ENCODE results near the gene PDE1A. TPM values are rescaled to one million over a fixed set of nuclear protein-coding genes. Genes with fewer than 3 reads are reported as not detected.

Gene PDE1A
- total and polyA plus RNA-seq, 4 donors: 0.64 to 5.2 (median 1.7) TPM

DNA sequence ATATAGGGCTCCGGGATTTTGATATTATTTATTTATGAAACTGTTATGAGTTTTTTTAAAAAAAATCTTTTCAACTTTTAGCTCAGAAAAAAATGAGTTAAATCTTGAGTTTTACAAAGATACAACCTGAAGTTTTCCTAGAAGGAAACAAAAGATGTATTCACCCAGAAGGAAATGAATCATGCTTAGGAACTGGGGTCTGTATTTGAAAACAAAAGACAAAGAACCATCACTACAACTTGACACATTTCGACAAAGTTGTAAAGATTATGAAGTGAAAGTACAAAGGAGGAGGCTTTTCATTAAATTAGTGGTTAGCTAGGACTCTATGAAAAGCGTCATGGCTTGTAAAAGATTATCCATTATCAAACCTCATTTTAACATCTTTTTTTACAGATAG, 143.3 kb downstream of the PDE1A start:
- no peaks in the 10 kb centered on the region for H3K9me3 ChIP-seq (ENCODE audit: control insufficient read depth in 4 of 4, low read length in 3 of 4)
- no peaks in the 10 kb centered on the region for H3K4me1 ChIP-seq (ENCODE audit: control insufficient read depth in 4 of 4, insufficient read depth in 4 of 4, low read length in 3 of 4)
- H3K36me3 ChIP-seq (ENCODE audit: control insufficient read depth in 4 of 4, insufficient read depth in 3 of 4, low read depth in 1 of 4, low read length in 3 of 4): no peaks in the 10 kb centered on the region
- H3K27me3 ChIP-seq (ENCODE audit: control insufficient read depth in 4 of 4, insufficient read depth in 4 of 4, low read length in 3 of 4): no peaks in the 10 kb centered on the region
- H3K4me3 ChIP-seq (ENCODE audit: low read depth in 1 of 3, low read length in 3 of 3): no peak overlapping the region
- no peak overlapping the region for H3K27ac ChIP-seq (ENCODE audit: low read depth in 1 of 2, low read length in 2 of 2)
- TF ChIP-seq JUND (IDR thresholded peaks at IDR 0.05): no peak
- no peak for TF ChIP-seq SP1 (IDR thresholded peaks at IDR 0.05)
- TF ChIP-seq YY1 (IDR thresholded peaks at IDR 0.05): no peak
- no peak for TF ChIP-seq GABPA (IDR thresholded peaks at IDR 0.05 in 1 of 2, conservative IDR thresholded peaks at IDR 0.05 in 1 of 2)
- TF ChIP-seq, protein P1, sequence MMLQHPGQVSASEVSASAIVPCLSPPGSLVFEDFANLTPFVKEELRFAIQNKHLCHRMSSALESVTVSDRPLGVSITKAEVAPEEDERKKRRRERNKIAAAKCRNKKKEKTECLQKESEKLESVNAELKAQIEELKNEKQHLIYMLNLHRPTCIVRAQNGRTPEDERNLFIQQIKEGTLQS (IDR thresholded peaks at IDR 0.05): no peak
- no peak for TF ChIP-seq RXRA (IDR thresholded peaks at IDR 0.05)
- TF ChIP-seq EGR1 (IDR thresholded peaks at IDR 0.05; ENCODE audit: low read depth in 2 of 2): no peak
- TF ChIP-seq HNF4G (IDR thresholded peaks at IDR 0.05): no peak
- no peak for TF ChIP-seq FOXA1 (IDR thresholded peaks at IDR 0.05)
- TF ChIP-seq, protein P2, sequence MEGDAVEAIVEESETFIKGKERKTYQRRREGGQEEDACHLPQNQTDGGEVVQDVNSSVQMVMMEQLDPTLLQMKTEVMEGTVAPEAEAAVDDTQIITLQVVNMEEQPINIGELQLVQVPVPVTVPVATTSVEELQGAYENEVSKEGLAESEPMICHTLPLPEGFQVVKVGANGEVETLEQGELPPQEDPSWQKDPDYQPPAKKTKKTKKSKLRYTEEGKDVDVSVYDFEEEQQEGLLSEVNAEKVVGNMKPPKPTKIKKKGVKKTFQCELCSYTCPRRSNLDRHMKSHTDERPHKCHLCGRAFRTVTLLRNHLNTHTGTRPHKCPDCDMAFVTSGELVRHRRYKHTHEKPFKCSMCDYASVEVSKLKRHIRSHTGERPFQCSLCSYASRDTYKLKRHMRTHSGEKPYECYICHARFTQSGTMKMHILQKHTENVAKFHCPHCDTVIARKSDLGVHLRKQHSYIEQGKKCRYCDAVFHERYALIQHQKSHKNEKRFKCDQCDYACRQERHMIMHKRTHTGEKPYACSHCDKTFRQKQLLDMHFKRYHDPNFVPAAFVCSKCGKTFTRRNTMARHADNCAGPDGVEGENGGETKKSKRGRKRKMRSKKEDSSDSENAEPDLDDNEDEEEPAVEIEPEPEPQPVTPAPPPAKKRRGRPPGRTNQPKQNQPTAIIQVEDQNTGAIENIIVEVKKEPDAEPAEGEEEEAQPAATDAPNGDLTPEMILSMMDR (IDR thresholded peaks at IDR 0.05; ENCODE audit: low read depth, low read length, missing input control): no peak
- TF ChIP-seq NR2F2 (IDR thresholded peaks at IDR 0.05): no peak
- no peak for DNase-seq (ENCODE audit: low spot score)
- H3K9ac ChIP-seq (ENCODE audit: low read depth in 1 of 2, low read length in 2 of 2): no peak overlapping the region
- 71% methylated on average over 3 of the region's 3 CpGs for WGBS

DNA sequence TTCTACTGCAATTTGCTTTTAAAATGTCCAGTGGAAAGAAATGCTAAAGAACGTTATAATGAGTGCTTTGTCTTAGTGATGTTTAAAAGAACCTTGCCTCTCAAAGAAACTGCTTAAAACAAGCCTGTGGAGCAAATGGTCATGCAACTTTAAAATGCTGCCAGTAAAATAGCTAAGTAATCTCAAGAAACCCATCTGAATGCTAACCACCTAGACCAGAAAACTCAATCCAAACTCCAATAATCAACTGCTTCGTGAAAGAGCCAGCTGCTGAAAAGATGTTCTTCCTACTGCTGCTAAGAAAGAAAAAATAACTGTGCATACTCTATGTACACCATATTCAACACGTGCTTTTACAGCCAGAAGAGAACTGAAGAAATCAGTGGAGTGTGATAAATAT, 145.6 kb downstream of the PDE1A start:
- Histone ChIP-seq H3K4me1 (ENCODE audit: control insufficient read depth in 4 of 4, insufficient read depth in 4 of 4, low read length in 3 of 4) (no peaks in the 10 kb centered on the region), H3K36me3 (ENCODE audit: control insufficient read depth in 4 of 4, insufficient read depth in 3 of 4, low read depth in 1 of 4, low read length in 3 of 4) (no peaks in the 10 kb centered on the region), H3K9me3 (ENCODE audit: control insufficient read depth in 4 of 4, low read length in 3 of 4) (peaks cover 0 to 6% (median 2%) of the 10 kb centered on the region in 4 donors), H3K9ac (ENCODE audit: low read depth in 1 of 2, low read length in 2 of 2) (no peak overlapping the region), H3K4me3 (ENCODE audit: low read depth in 1 of 3, low read length in 3 of 3) (no peak overlapping the region), H3K27me3 (ENCODE audit: control insufficient read depth in 4 of 4, insufficient read depth in 4 of 4, low read length in 3 of 4) (no peaks in the 10 kb centered on the region), H3K27ac (ENCODE audit: low read depth in 1 of 2, low read length in 2 of 2) (no peak overlapping the region)
- no peak for DNase-seq (ENCODE audit: low spot score)
- 65% methylated on average over 3 of the region's 3 CpGs for WGBS
- TF ChIP-seq, protein P3, sequence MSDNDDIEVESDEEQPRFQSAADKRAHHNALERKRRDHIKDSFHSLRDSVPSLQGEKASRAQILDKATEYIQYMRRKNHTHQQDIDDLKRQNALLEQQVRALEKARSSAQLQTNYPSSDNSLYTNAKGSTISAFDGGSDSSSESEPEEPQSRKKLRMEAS (IDR thresholded peaks at IDR 0.05): no peak
- TF ChIP-seq FOXA1 (IDR thresholded peaks at IDR 0.05) (no peak), SP1 (IDR thresholded peaks at IDR 0.05) (no peak), YY1 (IDR thresholded peaks at IDR 0.05) (no peak), RAD21 (IDR thresholded peaks at IDR 0.05) (no peak), JUND (IDR thresholded peaks at IDR 0.05) (no peak), GABPA (IDR thresholded peaks at IDR 0.05 in 1 of 2, conservative IDR thresholded peaks at IDR 0.05 in 1 of 2) (no peak), RXRA (IDR thresholded peaks at IDR 0.05) (no peak), NR2F2 (IDR thresholded peaks at IDR 0.05) (no peak), FOXA2 (IDR thresholded peaks at IDR 0.05) (no peak)
- TF ChIP-seq, protein P1 (IDR thresholded peaks at IDR 0.05): no peak
- TF ChIP-seq, protein P2 (IDR thresholded peaks at IDR 0.05; ENCODE audit: low read depth, low read length, missing input control): no peak
- TF ChIP-seq, protein P4, sequence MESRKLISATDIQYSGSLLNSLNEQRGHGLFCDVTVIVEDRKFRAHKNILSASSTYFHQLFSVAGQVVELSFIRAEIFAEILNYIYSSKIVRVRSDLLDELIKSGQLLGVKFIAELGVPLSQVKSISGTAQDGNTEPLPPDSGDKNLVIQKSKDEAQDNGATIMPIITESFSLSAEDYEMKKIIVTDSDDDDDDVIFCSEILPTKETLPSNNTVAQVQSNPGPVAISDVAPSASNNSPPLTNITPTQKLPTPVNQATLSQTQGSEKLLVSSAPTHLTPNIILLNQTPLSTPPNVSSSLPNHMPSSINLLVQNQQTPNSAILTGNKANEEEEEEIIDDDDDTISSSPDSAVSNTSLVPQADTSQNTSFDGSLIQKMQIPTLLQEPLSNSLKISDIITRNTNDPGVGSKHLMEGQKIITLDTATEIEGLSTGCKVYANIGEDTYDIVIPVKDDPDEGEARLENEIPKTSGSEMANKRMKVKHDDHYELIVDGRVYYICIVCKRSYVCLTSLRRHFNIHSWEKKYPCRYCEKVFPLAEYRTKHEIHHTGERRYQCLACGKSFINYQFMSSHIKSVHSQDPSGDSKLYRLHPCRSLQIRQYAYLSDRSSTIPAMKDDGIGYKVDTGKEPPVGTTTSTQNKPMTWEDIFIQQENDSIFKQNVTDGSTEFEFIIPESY (IDR thresholded peaks at IDR 0.05): no peak
- TF ChIP-seq, protein P5, sequence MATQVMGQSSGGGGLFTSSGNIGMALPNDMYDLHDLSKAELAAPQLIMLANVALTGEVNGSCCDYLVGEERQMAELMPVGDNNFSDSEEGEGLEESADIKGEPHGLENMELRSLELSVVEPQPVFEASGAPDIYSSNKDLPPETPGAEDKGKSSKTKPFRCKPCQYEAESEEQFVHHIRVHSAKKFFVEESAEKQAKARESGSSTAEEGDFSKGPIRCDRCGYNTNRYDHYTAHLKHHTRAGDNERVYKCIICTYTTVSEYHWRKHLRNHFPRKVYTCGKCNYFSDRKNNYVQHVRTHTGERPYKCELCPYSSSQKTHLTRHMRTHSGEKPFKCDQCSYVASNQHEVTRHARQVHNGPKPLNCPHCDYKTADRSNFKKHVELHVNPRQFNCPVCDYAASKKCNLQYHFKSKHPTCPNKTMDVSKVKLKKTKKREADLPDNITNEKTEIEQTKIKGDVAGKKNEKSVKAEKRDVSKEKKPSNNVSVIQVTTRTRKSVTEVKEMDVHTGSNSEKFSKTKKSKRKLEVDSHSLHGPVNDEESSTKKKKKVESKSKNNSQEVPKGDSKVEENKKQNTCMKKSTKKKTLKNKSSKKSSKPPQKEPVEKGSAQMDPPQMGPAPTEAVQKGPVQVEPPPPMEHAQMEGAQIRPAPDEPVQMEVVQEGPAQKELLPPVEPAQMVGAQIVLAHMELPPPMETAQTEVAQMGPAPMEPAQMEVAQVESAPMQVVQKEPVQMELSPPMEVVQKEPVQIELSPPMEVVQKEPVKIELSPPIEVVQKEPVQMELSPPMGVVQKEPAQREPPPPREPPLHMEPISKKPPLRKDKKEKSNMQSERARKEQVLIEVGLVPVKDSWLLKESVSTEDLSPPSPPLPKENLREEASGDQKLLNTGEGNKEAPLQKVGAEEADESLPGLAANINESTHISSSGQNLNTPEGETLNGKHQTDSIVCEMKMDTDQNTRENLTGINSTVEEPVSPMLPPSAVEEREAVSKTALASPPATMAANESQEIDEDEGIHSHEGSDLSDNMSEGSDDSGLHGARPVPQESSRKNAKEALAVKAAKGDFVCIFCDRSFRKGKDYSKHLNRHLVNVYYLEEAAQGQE (IDR thresholded peaks at IDR 0.05): no peak
